HEK293 (cell line): Measurements from ENCODE around the gene NLGN2.

Experiments
- CTCF ChIA-PET: fragments of 350-600 bp; formaldehyde crosslinking; extraction: SDS; loops from one replicate; lab custom pipeline; 2021; ENCODE audit warnings: antibody characterized with exemption; lab: Yijun Ruan, JAX
- POLR2A ChIA-PET: fragments of 300-600 bp; formaldehyde crosslinking; extraction: SDS; loops from one replicate; lab custom pipeline; 2020; ENCODE audit warnings: antibody characterized with exemption, inconsistent platforms; lab: Yijun Ruan, JAX
- H3K27ac ChIP-seq: fragments of 200-500 bp; sonication (Bioruptor generic); 2 replicates; pipeline ENCODE4 v1.5.1; 2014; ENCODE audit warnings: low read depth, low read length, control low read depth, inconsistent platforms; ENCODE audit errors: extremely low read depth
- H3K36me3 ChIP-seq, 2 experiments: fragments of 200-500 bp in 1 of 2; sonication (Bioruptor generic) in 1 of 2; 1 replicate in 1 of 2; 2 replicates in 1 of 2; pipeline ENCODE4 v1.5.1; 2014 to 2017; ENCODE audit warnings: inconsistent platforms in 2 of 2, low read length in 2 of 2; ENCODE audit not compliant: control insufficient read depth in 2 of 2, insufficient read depth in 1 of 2
- H3K4me1 ChIP-seq: fragments of 200-500 bp; sonication (Bioruptor generic); 2 replicates; pipeline ENCODE4 v1.5.1; 2014; ENCODE audit warnings: mild to moderate bottlenecking, low read length, inconsistent platforms; ENCODE audit not compliant: control insufficient read depth, insufficient read depth
- H3K4me3 ChIP-seq: 2 replicates; pipeline ENCODE4 v1.5.1; 2011; ENCODE audit warnings: low read depth, mild to moderate bottlenecking, control low read depth, low read length, moderate library complexity
- H3K9me3 ChIP-seq: fragments of 200-500 bp; sonication (Bioruptor generic); 2 replicates; pipeline ENCODE4 v1.5.1; 2014; ENCODE audit warnings: low read depth, low read length, inconsistent platforms; ENCODE audit not compliant: control insufficient read depth, insufficient read depth
- KLF9 ChIP-seq: fragments of 450-650 bp; formaldehyde crosslinking; IDR thresholded peaks from 2 replicates; pipeline ENCODE4 v1.5.1; 2016; ENCODE audit warnings: missing biosample characterization, missing genetic modification characterization, low read depth
- OSR2 ChIP-seq: fragments of 450-650 bp; formaldehyde crosslinking; IDR thresholded peaks from 2 replicates; pipeline ENCODE4 v1.5.1; 2016; ENCODE audit warnings: missing biosample characterization, missing genetic modification characterization
- PATZ1 ChIP-seq: fragments of 450-650 bp; formaldehyde crosslinking; IDR thresholded peaks from 2 replicates; pipeline ENCODE4 v1.5.1; 2016; ENCODE audit warnings: missing biosample characterization, missing genetic modification characterization
- REST ChIP-seq: fragments of 450-650 bp; formaldehyde crosslinking; IDR thresholded peaks from 2 replicates; pipeline ENCODE4 v1.5.1; 2016; ENCODE audit warnings: missing biosample characterization, missing genetic modification characterization
- ZNF155 ChIP-seq: fragments of 450-650 bp; formaldehyde crosslinking; IDR thresholded peaks from 2 replicates; pipeline ENCODE4 v1.5.1; 2016; ENCODE audit warnings: missing biosample characterization, missing genetic modification characterization
- ZNF266 ChIP-seq: fragments of 450-650 bp; formaldehyde crosslinking; IDR thresholded peaks from 2 replicates; pipeline ENCODE4 v1.5.1; 2016; ENCODE audit warnings: missing biosample characterization, missing genetic modification characterization, low read depth
- ZNF350 ChIP-seq: fragments of 450-650 bp; formaldehyde crosslinking; IDR thresholded peaks from 2 replicates; pipeline ENCODE4 v1.5.0; 2017; ENCODE audit warnings: missing biosample characterization, mild to moderate bottlenecking, missing genetic modification characterization
- ZNF394 ChIP-seq: fragments of 450-650 bp; formaldehyde crosslinking; IDR thresholded peaks from 2 replicates; pipeline ENCODE4 v1.5.1; 2016; ENCODE audit warnings: missing biosample characterization, missing genetic modification characterization, mild to moderate bottlenecking, moderate library complexity, borderline replicate concordance
- ZNF600 ChIP-seq: fragments of 450-650 bp; formaldehyde crosslinking; IDR thresholded peaks from 2 replicates; pipeline ENCODE4 v1.5.1; 2016; ENCODE audit warnings: missing biosample characterization, missing genetic modification characterization
- ZNF624 ChIP-seq: fragments of 450-650 bp; formaldehyde crosslinking; IDR thresholded peaks from 2 replicates; pipeline ENCODE4 v1.5.1; 2017; ENCODE audit warnings: missing biosample characterization, missing genetic modification characterization
- ZNF707 ChIP-seq: fragments of 450-650 bp; formaldehyde crosslinking; IDR thresholded peaks from 2 replicates; pipeline ENCODE4 v1.5.1; 2016; ENCODE audit warnings: missing biosample characterization, missing genetic modification characterization
- ZNF791 ChIP-seq: fragments of 450-650 bp; formaldehyde crosslinking; IDR thresholded peaks from 2 replicates; pipeline ENCODE4 v1.5.1; 2016; ENCODE audit warnings: missing biosample characterization, missing genetic modification characterization
- TF ChIP-seq, protein P1 (sequence below): fragments of 450-650 bp; IDR thresholded peaks from 2 replicates; pipeline ENCODE4 v1.5.1; 2018; ENCODE audit warnings: missing biosample characterization, missing genetic modification characterization

Gene NLGN2

GRCh38 chr17:7464081-7464480, 56.4 kb downstream of the NLGN2 start:
- no peak overlapping the region for H3K4me3 ChIP-seq
- TF ChIP-seq ZNF600 (tag by site-specific recombination) (peak; percentile 34; the same call in 1 of the 2 replicates), ZNF266 (tag by site-specific recombination) (no peak)
- ChIA-PET POLR2A (interaction anchor here (1.2 to 2.1 kb wide), 3 partner anchors 11 to 61 kb away, joined by 4 to 7 read pairs (median 5); partner anchors contain the start of genes POLR2A and TMEM256), CTCF (interaction anchor here (0.7 to 1.4 kb wide), 2 partner anchors 27 to 55 kb away, joined by 4 to 5 read pairs; no protein-coding TSS in a partner anchor)
- no peaks in the 10 kb centered on the region for H3K9me3 ChIP-seq
- H3K27ac ChIP-seq: no peak overlapping the region
- H3K4me1 ChIP-seq: peaks cover under 1% of the 10 kb centered on the region; the same call in 1 of the 2 replicates
- H3K36me3 ChIP-seq: peaks cover 0 to 51% of the 10 kb centered on the region in 2 experiments; a peak in 2 of 3 replicates

- Histone ChIP-seq H3K4me1 (peaks cover 4% of the 10 kb centered on the region; the same call in 1 of the 2 replicates), H3K36me3 (peaks cover 0 to 51% of the 10 kb centered on the region in 2 experiments; a peak in 2 of 3 replicates), H3K9me3 (no peaks in the 10 kb centered on the region), H3K4me3 (no peak overlapping the region), H3K27ac (no peak overlapping the region)
- ChIA-PET CTCF (interaction anchor here (0.5 to 0.8 kb wide), 3 partner anchors 30 to 1555 kb away, joined by 3 read pairs; no protein-coding TSS in a partner anchor), POLR2A (interaction anchor here (0.6 to 2.0 kb wide), 3 partner anchors 10 to 43 kb away, joined by 3 to 6 read pairs (median 5); partner anchors contain the start of gene POLR2A)
- TF ChIP-seq ZNF791 (tag by site-specific recombination) (no peak), ZNF394 (tag by site-specific recombination) (no peak), ZNF624 (tag by site-specific recombination) (no peak), KLF9 (tag by site-specific recombination) (no peak), REST (no peak), ZNF266 (tag by site-specific recombination) (no peak), OSR2 (no peak), PATZ1 (no peak)
These were observed 58.1 kb downstream of the NLGN2 start for GRCh38 chr17:7465597-7466275.

DNA sequence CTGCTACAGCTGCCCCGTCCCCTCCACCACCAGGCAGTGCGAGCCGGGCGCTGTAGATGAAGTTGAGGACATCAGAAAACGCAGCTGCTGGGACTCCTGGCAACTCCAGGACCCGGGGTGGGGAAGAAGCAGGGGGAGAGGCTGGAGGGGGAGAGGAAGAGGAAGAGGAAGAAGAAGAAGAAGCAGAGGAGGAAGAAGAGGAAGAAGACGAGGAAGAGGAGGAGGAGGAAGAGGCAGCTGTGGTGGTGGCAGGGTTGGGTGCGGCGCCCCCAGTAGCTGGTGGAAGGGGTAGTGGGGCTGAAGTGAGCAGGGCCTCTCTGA, 58.6 kb downstream of the NLGN2 start:
- Histone ChIP-seq H3K27ac (no peak overlapping the region), H3K36me3 (peaks cover 0 to 48% of the 10 kb centered on the region in 2 experiments; a peak in 2 of 3 replicates)
- CTCF ChIA-PET: interaction anchor here (0.6 to 1.2 kb wide), 3 partner anchors 9 to 111 kb away, joined by 3 to 4 read pairs (median 3); no protein-coding TSS in a partner anchor
- TF ChIP-seq ZNF155 (tag by site-specific recombination): no peak
- no peak for TF ChIP-seq ZNF707
- TF ChIP-seq, protein P1, sequence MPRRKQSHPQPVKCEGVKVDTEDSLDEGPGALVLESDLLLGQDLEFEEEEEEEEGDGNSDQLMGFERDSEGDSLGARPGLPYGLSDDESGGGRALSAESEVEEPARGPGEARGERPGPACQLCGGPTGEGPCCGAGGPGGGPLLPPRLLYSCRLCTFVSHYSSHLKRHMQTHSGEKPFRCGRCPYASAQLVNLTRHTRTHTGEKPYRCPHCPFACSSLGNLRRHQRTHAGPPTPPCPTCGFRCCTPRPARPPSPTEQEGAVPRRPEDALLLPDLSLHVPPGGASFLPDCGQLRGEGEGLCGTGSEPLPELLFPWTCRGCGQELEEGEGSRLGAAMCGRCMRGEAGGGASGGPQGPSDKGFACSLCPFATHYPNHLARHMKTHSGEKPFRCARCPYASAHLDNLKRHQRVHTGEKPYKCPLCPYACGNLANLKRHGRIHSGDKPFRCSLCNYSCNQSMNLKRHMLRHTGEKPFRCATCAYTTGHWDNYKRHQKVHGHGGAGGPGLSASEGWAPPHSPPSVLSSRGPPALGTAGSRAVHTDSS (tag by site-specific recombination): peak; percentile 98
- TF ChIP-seq ZNF350: no peak
- TF ChIP-seq, all 188 proteins: peak for 1
- H3K4me1 ChIP-seq: peaks cover 4% of the 10 kb centered on the region; the same call in 1 of the 2 replicates
- H3K4me3 ChIP-seq: no peak overlapping the region
- no peaks in the 10 kb centered on the region for H3K9me3 ChIP-seq
- POLR2A ChIA-PET: interaction anchor here (0.6 to 2.0 kb wide), 4 partner anchors 10 to 19 kb away, joined by 3 to 6 read pairs (median 4); partner anchors contain the start of genes POLR2A and ZBTB4
